ENCODE data around the gene EFEMP2.

Gene EFEMP2

GRCh38 chr11:65870307-65870658 is 2.3 kb downstream of the EFEMP2 start:
- in situ Hi-C loops (cut with HindIII; ENCODE audit: low pct_ligation_motif_present, low pct_unique_long_range_greater_than_20kb, low sequenced_read_pairs) = no loop called here
- no peak for DNase-seq

DNA sequence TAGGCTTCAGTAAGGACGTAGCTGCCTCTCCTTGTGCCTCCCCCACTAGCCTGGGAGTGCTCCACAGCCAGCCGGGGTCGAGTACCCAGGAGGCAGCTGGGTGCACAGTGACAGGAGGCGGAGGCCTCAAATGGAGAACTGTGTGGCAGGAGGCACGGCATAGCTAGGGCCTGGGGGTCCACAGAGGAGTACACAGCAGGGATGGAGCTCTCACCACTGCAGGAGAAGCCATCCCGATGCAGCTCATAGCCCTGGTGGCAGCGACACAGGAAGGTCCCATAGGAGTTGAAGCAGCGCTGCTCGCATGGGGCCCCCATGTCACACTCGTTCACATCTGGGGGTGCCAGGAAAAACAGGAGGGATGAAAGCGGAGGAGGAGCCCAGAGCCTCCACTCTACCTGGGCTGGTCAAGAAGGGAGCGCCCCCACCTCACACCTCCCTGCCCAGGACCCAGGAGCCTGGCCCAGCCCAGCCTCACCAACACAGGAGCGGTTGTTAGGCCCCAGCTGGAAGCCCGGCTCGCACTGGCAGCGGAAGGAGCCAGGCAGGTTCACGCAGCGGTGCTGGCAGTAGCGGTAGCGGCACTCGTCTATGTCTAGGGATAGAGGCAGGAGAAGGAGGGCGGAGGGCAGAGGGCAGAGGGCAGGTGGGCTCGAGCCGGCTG is 2.8 kb downstream of the EFEMP2 start:
- no peak for DNase-seq
- in situ Hi-C loops (cut with HindIII; ENCODE audit: low pct_ligation_motif_present, low pct_unique_long_range_greater_than_20kb, low sequenced_read_pairs) = no loop called here

DNA sequence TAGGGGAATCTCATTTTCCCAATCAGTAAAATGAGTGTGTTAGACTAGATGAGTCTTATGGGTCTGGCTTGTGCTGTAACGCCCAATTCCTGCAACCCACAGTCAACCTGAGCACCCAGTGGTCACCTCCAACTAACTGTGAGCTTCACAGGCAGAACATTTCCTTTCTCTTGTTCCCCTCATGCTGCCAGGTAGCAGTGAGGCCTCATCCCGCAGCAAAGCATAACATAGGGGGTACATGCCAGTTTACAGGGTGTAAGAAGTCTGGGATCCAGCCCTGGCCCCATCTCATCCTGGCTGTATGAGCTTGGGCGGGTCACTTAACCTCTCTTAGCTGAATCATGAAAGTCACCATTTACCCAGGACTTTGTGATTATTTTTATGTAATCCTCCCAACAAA is 3.7 kb downstream of the EFEMP2 start:
- in situ Hi-C loops (cut with HindIII; ENCODE audit: low pct_ligation_motif_present, low pct_unique_long_range_greater_than_20kb, low sequenced_read_pairs) = no loop called here
- DNase-seq = no peak

DNA sequence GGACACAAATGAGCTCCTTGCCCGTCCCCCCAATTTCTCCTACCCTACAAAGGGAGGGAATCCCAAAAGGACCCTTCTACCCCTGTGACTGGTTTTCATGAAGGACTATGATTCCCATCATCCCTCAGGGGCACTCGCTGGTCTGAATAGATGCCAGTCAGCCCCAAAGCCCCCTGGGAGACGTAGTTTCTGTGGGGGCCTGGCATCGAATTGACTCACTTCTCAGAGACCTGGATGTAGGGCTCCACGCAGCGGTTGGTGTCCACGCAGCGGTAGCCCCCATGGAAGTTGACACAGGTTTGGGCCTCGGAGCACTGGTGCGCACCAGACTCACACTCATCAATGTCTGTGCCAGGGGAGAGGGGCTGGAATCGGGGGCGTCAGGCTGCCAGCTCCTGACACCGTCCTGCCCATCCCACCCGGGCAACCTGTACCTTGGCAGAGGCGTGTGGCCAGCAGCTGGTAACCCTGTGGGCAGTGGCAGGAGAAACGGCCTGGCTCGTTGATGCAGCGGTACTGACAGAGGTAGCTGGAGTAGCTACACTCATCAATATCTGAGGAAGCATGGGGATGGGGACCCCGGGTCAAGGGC is 4.4 kb downstream of the EFEMP2 start:
- in situ Hi-C loops (cut with HindIII; ENCODE audit: low pct_ligation_motif_present, low pct_unique_long_range_greater_than_20kb, low sequenced_read_pairs) = no loop called here
- DNase-seq = no peak

GRCh38 chr11:65867284-65868071 is 5.1 kb downstream of the EFEMP2 start:
- in situ Hi-C loops (cut with HindIII; ENCODE audit: low pct_ligation_motif_present, low pct_unique_long_range_greater_than_20kb, low sequenced_read_pairs) = no loop called here
- DNase-seq = no peak

DNA sequence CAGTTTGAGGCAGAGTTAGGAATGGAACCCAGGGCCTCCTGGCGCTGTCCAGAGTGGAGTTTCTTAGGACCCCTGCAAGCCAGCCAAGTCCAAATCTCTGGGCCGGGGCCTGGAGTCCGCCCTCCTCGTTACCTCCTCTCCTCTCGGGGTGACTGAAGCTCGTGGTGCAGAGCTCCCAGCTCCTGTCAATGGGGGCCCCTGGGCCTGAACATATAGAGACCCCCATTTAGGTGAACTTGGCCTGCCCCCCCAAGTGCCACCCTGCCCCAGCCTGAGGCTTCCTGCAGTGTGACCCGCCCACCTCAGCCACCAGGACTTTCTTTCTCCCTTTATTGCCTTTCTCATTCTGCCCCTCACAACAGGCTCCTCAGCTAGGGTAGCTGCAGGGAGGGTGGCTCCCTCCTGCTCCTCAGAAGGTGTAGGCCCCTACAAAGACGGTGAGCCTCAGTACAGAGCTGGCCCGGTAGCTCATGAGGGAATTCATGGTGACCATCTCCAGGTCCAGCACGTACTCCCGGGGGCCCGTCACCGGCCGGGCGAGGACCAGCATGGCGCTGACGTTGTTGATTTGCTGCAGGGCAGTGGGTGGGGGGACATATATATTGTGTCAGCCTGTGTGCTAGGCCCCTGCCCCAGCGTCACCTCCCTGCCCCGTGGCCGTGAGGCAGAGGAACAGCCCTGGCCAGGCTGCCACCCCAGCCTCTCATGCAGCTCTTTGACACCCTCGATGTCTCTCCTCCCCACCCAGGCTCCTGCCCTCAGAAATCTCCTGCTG is 5.9 kb downstream of the EFEMP2 start:
- DNase-seq = no peak
- in situ Hi-C loops (cut with HindIII; ENCODE audit: low pct_ligation_motif_present, low pct_unique_long_range_greater_than_20kb, low sequenced_read_pairs) = no loop called here

GRCh38 chr11:65865550-65866172 is 6.9 kb downstream of the EFEMP2 start:
- in situ Hi-C loops (cut with HindIII; ENCODE audit: low pct_ligation_motif_present, low pct_unique_long_range_greater_than_20kb, low sequenced_read_pairs) = no loop called here
- DNase-seq = no peak

- DNase-seq = no peak
These were observed 7.7 kb downstream of the EFEMP2 start for GRCh38 chr11:65864706-65865471.

DNA sequence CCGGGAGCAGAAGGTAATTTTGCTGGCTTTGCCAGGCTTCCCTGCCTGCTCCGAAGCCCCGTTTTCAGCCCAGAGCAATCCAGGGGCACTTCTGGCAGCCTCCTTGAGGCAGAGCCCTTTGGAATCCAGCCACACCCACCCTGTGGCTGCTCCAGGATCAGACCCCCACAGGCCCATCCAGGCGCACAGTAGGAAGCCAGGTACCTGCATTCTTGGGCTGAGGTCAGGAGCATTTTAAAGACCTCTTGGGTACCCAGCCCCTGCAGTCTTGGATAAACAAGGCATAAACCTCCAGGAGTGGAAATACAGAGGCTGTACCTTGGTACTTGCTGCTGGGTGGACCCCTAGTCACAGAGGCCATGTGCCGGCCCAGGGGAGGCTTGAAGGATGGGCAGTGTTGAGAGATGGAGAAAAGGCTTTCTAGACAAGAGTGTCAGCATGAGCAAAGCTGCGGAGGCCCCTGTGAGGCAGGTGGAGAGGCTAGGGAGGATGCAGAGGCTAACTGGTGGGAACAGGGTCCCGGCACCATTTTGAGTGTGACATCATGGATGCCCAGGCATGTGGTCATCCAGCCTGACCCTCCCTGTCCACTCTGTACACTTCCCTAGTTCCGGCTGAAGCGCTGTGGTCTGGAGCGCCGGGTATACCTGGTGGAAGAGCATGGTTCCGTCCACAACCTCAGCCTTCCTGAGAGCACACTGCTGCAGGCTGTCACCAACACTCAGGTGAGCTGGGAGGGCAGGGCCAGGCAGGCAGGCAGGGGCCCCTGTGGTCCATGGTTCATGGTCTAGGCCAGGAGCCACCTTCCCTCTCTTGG is 8.5 kb downstream of the EFEMP2 start:
- DNase-seq = no peak
- in situ Hi-C loops (cut with HindIII; ENCODE audit: low pct_ligation_motif_present, low pct_unique_long_range_greater_than_20kb, low sequenced_read_pairs) = no loop called here

More at GRCh38 chr11:65864706-65865471, 7.7 kb downstream of the EFEMP2 start:
- in situ Hi-C loops (cut with HindIII; ENCODE audit: low pct_ligation_motif_present, low pct_unique_long_range_greater_than_20kb, low sequenced_read_pairs) = no loop called here

DNA sequence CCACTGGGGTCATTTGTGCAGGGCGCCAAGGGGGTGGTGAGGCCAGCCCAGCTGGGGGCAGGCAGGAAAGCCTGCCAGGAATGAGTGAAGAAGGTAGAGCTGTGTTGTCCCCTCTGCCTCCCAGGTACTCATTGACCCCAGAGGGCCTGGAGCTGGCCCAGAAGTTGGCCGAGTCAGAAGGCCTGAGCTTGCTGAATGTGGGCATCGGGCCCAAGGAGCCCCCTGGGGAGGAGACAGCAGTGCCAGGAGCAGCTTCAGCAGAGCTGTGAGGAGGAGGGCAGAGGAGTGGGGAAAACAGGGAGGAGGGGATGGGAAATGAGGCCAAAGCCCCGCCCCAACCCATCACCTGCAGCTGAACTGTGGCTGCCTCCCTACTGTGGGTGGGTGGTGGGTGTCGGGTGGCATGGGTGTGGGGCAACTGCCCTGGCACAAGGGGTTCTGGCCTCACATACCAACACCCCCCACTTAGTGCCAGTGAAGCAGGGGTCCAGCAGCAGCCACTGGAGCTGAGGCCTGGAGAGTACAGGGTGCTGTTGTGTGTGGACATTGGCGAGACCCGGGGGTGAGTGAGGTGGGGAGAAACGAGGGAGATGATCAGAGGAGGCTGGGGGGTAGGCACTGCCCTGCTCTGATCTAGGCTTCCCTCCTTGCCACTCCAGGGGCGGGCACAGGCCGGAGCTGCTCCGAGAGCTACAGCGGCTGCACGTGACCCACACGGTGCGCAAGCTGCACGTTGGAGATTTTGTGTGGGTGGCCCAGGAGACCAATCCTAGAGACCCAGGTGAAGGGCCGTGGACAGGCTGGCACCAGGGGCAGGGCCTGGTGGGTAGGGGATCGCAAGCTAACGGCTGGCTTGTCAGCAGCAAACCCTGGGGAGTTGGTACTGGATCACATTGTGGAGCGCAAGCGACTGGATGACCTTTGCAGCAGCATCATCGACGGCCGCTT is 9.4 kb downstream of the EFEMP2 start:
- in situ Hi-C loops (cut with HindIII; ENCODE audit: low pct_ligation_motif_present, low pct_unique_long_range_greater_than_20kb, low sequenced_read_pairs) = no loop called here
- no peak for DNase-seq

DNA sequence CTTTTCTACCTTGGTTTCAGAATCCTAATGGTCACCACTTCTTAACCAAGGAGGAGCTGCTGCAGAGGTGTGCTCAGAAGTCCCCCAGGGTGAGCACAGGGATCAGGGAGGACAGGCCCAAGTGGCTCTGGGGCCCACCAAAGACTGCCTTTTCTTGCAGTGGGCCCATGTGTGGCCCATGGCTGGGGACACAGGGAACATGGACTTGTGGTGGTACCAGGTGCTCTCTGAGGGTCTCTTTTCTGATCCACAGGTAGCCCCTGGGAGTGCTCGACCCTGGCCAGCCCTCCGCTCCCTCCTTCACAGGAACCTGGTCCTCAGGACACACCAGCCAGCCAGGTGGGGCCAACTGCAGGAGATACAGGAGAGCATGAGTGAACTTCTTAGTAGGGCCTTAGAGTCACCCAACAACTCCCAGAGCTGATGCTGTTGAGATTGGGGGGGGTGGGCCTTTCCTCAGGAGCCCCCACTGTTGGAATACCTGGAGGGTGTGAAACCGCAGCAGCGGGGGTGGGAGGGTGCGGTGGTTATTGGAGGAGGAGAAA is 10.3 kb downstream of the EFEMP2 start:
- no peak for DNase-seq
- in situ Hi-C loops (cut with HindIII; ENCODE audit: low pct_ligation_motif_present, low pct_unique_long_range_greater_than_20kb, low sequenced_read_pairs) = no loop called here

DNA sequence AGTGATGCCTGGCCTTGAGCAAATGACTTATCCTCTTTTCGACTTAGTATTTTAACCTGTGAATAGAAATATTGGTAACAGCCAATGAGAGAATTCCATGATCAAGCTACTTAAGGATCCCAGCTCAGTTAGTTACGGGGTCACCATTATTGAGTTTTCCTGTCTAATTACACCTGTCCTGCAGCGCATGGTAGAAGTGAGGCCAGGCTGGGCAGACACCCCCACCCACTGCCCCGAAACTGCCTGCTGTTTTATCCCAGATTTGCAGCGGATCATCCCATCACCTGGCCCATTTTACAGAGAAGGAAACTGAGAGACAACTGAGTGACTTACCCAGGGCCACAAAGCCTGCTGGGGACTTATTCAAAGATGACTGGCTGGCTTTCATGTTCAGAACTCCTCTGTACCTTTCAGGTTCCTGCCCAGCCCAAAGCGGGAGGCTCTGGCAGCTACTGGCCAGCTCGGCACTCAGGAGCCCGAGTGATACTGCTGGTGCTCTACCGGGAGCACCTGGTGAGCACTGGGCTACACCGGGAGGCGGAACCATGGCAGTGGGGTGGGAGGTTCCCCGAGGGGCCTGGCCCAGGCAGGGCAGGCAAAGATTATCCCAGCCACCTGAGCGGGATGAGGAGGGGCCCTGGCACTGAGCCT is 10.9 kb downstream of the EFEMP2 start:
- in situ Hi-C loops (cut with HindIII; ENCODE audit: low pct_ligation_motif_present, low pct_unique_long_range_greater_than_20kb, low sequenced_read_pairs) = no loop called here
- DNase-seq = no peak

- in situ Hi-C loops (cut with HindIII; ENCODE audit: low pct_ligation_motif_present, low pct_unique_long_range_greater_than_20kb, low sequenced_read_pairs) = no loop called here
- DNase-seq = no peak
These were observed 11.5 kb downstream of the EFEMP2 start for GRCh38 chr11:65861165-65861505.

GRCh38 chr11:65860278-65861164 is 12.1 kb downstream of the EFEMP2 start, which contains the start of gene MUS81:
Gene MUS81 (plus strand): TSS chr11:65860433. CDS start chr11:65860754, 321 bp downstream.
- in situ Hi-C loops (cut with HindIII; ENCODE audit: low pct_ligation_motif_present, low pct_unique_long_range_greater_than_20kb, low sequenced_read_pairs) = no loop called here

DNA sequence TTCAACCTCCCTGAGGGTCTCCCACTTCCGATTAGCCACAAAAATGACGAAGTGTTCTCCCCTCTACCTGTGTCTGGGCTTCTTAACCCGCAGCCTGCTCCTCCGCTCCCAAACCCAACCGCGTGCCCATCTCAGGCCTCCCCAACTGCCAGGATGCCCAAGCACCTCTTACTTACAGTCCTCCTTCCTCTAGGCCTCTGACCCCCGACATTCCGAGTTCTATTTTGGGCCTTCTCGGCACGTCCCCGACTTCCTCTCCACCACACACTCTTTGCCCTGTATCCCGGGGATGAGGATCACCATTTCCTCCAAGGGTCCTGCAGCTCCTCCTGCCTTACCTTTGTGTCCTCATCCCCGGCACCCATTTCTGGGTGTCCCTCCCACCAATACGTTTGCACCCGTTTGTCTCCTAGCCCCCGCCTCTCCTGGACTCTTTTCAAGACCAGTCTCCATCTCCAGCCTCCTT is 12.8 kb downstream of the EFEMP2 start:
- no peak for DNase-seq
- in situ Hi-C loops (cut with HindIII; ENCODE audit: low pct_ligation_motif_present, low pct_unique_long_range_greater_than_20kb, low sequenced_read_pairs) = no loop called here

More at GRCh38 chr11:65860278-65861164, 12.1 kb downstream of the EFEMP2 start, which contains the start of gene MUS81:
- peak; percentile 97 for DNase-seq

Data from ACHN (cell line).